Neutrophil (primary cell): ENCODE measurements around the gene HSF4.

Source experiments
- H3K27ac ChIP-seq: fragments of 200-600 bp; sonication (generic); 2 replicates; pipeline ENCODE4 v1.5.1; 2016; ENCODE audit warnings: mild to moderate bottlenecking, moderate library complexity
- H3K27me3 ChIP-seq: fragments of 200-600 bp; sonication (generic); 2 replicates; pipeline ENCODE4 v1.6.0; 2016; ENCODE audit warnings: mild to moderate bottlenecking
- H3K36me3 ChIP-seq: fragments of 200-600 bp; sonication (generic); 2 replicates; pipeline ENCODE4 v1.5.1; 2017
- H3K4me1 ChIP-seq, 2 experiments: fragments of 200-600 bp in 1 of 2; sonication (generic) in 1 of 2; 1 replicate in 1 of 2; 2 replicates in 1 of 2; pipeline versions ENCODE4 v1.5.1 to v1.6.1; 2013 to 2016; ENCODE audit warnings: low read depth in 1 of 2, low read length in 1 of 2, mild to moderate bottlenecking in 1 of 2, moderate library complexity in 1 of 2; ENCODE audit not compliant: control insufficient read depth in 1 of 2, insufficient read depth in 1 of 2
- H3K4me3 ChIP-seq, 2 experiments: fragments of 200-600 bp in 1 of 2; sonication (generic) in 1 of 2; 1 replicate in 1 of 2; 2 replicates in 1 of 2; pipeline ENCODE4 v1.5.1; 2013 to 2016; ENCODE audit warnings: low read depth in 1 of 2, low read length in 1 of 2, mild to moderate bottlenecking in 1 of 2, moderate library complexity in 1 of 2
- H3K9me3 ChIP-seq: fragments of 200-600 bp; sonication (generic); 2 replicates; pipeline ENCODE4 v1.5.1; 2016
- TF ChIP-seq, protein P1 (sequence below): fragments of 200-600 bp; sonication (generic); IDR thresholded peaks from 2 replicates; pipeline ENCODE4 v1.5.1; 2016; ENCODE audit warnings: antibody characterized with exemption

The HSF4 gene

GRCh38 chr16:67179421-67180080 is 15.0 kb downstream of the HSF4 start:
- H3K36me3 ChIP-seq: no peaks in the 10 kb centered on the region
- TF ChIP-seq, protein P1, sequence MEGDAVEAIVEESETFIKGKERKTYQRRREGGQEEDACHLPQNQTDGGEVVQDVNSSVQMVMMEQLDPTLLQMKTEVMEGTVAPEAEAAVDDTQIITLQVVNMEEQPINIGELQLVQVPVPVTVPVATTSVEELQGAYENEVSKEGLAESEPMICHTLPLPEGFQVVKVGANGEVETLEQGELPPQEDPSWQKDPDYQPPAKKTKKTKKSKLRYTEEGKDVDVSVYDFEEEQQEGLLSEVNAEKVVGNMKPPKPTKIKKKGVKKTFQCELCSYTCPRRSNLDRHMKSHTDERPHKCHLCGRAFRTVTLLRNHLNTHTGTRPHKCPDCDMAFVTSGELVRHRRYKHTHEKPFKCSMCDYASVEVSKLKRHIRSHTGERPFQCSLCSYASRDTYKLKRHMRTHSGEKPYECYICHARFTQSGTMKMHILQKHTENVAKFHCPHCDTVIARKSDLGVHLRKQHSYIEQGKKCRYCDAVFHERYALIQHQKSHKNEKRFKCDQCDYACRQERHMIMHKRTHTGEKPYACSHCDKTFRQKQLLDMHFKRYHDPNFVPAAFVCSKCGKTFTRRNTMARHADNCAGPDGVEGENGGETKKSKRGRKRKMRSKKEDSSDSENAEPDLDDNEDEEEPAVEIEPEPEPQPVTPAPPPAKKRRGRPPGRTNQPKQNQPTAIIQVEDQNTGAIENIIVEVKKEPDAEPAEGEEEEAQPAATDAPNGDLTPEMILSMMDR: no peak
- peaks cover 56% of the 10 kb centered on the region for H3K27me3 ChIP-seq
- no peaks in the 10 kb centered on the region for H3K9me3 ChIP-seq
- H3K27ac ChIP-seq: no peak overlapping the region
- H3K4me3 ChIP-seq: no peak overlapping the region
- H3K4me1 ChIP-seq: peaks cover 21 to 23% of the 10 kb centered on the region in 2 experiments

DNA sequence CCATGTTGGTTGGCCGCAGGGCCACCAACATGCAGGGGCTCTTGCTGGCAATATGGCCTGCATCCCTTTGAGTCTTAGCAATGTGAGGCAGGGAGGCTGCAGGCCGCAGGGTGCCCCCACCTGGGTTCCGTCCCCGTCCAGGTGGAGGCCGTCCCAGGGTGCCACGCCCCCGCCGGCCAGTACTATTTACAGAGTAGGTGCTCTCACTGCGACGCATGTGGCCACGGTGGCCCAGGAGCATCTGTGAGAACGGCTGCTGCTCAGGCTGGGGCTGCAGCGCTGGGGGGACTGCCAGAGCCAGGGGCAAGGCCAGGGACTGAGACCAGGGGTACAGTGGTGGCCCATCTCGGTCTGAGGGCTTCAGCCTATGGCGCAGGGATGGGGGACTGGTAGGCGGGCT is 15.6 kb downstream of the HSF4 start:
- Histone ChIP-seq H3K4me3 (no peak overlapping the region), H3K36me3 (no peaks in the 10 kb centered on the region), H3K4me1 (peaks cover 26 to 27% of the 10 kb centered on the region in 2 experiments), H3K27ac (no peak overlapping the region), H3K9me3 (no peaks in the 10 kb centered on the region), H3K27me3 (peaks cover 56% of the 10 kb centered on the region)
- TF ChIP-seq, protein P1: no peak

DNA sequence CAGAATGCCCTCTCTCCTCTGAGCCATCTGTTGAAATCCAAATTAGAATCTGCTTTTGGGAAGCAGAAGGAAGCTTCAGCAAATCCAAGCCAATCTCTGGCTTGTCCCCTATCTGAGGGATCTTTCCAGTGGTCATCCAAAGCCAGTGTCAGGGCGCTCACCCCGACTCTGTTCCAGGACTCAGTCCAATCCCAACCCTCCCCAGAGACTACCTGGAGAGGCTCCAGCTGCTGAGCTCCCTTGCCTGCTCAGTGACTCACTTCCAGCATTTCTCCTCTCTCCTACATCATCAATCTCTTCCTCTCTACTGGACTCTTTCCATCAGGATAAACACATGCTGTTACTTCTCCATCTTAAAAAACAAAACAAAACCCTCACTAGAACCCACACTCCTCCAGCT is 16.8 kb downstream of the HSF4 start:
- TF ChIP-seq, protein P1: no peak
- peaks cover 34 to 36% of the 10 kb centered on the region in 2 experiments for H3K4me1 ChIP-seq
- no peak overlapping the region for H3K4me3 ChIP-seq
- H3K27me3 ChIP-seq: peaks cover 56% of the 10 kb centered on the region
- no peaks in the 10 kb centered on the region for H3K9me3 ChIP-seq
- H3K36me3 ChIP-seq: no peaks in the 10 kb centered on the region
- H3K27ac ChIP-seq: no peak overlapping the region

DNA sequence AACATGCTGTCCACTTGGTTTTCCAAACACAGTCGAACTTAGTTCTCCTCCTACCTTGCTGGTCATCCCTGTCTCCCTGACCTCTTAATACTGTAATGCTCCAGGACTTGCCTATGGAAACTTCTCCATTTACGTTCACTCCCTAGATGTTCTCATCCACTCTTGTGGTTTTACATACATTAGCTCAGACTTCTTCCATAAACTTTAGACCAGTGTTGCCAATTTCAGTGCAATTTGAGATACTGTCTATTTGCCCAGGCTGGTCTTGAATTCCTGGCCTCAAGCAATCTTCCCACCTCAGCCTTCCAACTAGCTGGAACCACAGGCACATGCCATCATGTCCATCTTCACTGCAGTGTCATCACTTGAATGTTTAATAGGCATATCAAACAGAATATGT is 17.7 kb downstream of the HSF4 start:
- Histone ChIP-seq H3K36me3 (no peaks in the 10 kb centered on the region), H3K9me3 (no peaks in the 10 kb centered on the region), H3K4me3 (no peak overlapping the region), H3K4me1 (peaks cover 34 to 36% of the 10 kb centered on the region in 2 experiments), H3K27me3 (peaks cover 55% of the 10 kb centered on the region), H3K27ac (no peak overlapping the region)
- TF ChIP-seq, protein P1: no peak

DNA sequence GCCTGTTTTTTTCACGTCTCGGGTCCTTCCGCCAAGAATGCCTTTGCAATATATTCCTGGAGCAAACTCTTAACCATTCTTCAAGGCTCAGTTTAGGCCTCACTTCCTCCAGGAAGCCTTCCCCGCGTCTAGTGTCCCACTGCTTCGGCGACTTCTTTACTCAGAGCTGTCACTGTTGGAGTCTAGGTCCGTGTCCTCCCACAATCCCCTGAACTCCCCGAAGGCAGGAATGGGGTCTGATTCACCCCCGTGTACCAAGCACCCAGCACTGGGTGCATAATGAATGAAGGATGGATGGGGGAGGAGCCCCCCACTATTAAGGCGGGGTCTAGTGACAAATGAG is 18.7 kb downstream of the HSF4 start:
- peaks cover 31 to 32% of the 10 kb centered on the region in 2 experiments for H3K4me1 ChIP-seq

More for the DNA sequence above, 18.7 kb downstream of the HSF4 start:
- H3K9me3 ChIP-seq: no peaks in the 10 kb centered on the region
- H3K36me3 ChIP-seq: no peaks in the 10 kb centered on the region
- TF ChIP-seq, protein P1: no peak
- peak overlapping the region; percentile 85 for H3K27ac ChIP-seq
- peak overlapping the region; percentile 85 to 100 for H3K4me3 ChIP-seq
- peaks cover 45% of the 10 kb centered on the region for H3K27me3 ChIP-seq
